Measurements from ENCODE around the gene DDX51. TPM values are rescaled to one million over a fixed set of nuclear protein-coding genes. Genes with fewer than 3 reads are reported as not detected.
"Not testable (repeated sequence)": the region's sequence is repeated elsewhere in the genome, so short reads cannot be mapped to it uniquely, and the experiment has no call there.

DDX51 gene
- total RNA-seq, 2 donors from 2014 or later: 16.1 to 27.4 TPM

- Histone ChIP-seq H3K27me3 (no peaks in the 10 kb centered on the region), H3K27ac (no peak overlapping the region), H3K9me3 (no peaks in the 10 kb centered on the region), H3K4me3 (no peak overlapping the region), H3K4me1 (no peaks in the 10 kb centered on the region), H3K36me3 (replicated peaks in 1 of 2; ENCODE audit: insufficient read depth in 1 of 2, low read depth in 2 of 2) (peaks cover 0 to 9% of the 10 kb centered on the region in 2 donors)
- no peak for TF ChIP-seq POLR2A (IDR thresholded peaks at IDR 0.05)
- no peak for TF ChIP-seq CTCF (IDR thresholded peaks at IDR 0.05)
- DNase-seq (no peak), ATAC-seq (no peak)
- WGBS, 2 donors: 92 to 95% methylated on average over 7 of the region's 7 CpGs
- intact Hi-C loops (cut with DNase I): no loop called here
These were observed 37.2 kb downstream of the DDX51 start for GRCh38 chr12:132106921-132107320.

GRCh38 chr12:132105467-132105866 lies 38.7 kb downstream of the DDX51 start:
- DNase-seq: no peak
- 83 to 85% methylated on average over 6 of the region's 6 CpGs for WGBS, 2 donors

GRCh38 chr12:132103542-132104308 lies 40.4 kb downstream of the DDX51 start:
- Histone ChIP-seq H3K36me3 (replicated peaks in 1 of 2; ENCODE audit: insufficient read depth in 1 of 2, low read depth in 2 of 2) (peaks cover 0 to 5% of the 10 kb centered on the region in 2 donors), H3K27ac (no peak overlapping the region), H3K4me1 (no peaks in the 10 kb centered on the region), H3K27me3 (no peaks in the 10 kb centered on the region), H3K9me3 (no peaks in the 10 kb centered on the region), H3K4me3 (no peak overlapping the region)
- no peak for ATAC-seq
- WGBS, 2 donors: 92 to 96% methylated on average over 15 to 26 of the region's 26 CpGs
- intact Hi-C loops (cut with DNase I): no loop called here
- no peak for DNase-seq
- TF ChIP-seq CTCF (IDR thresholded peaks at IDR 0.05) (no peak), POLR2A (IDR thresholded peaks at IDR 0.05) (no peak)

More at GRCh38 chr12:132105467-132105866, 38.7 kb downstream of the DDX51 start:
- no peak overlapping the region for H3K27ac ChIP-seq
- H3K27me3 ChIP-seq: no peaks in the 10 kb centered on the region
- H3K9me3 ChIP-seq: no peaks in the 10 kb centered on the region
- H3K36me3 ChIP-seq (replicated peaks in 1 of 2; ENCODE audit: insufficient read depth in 1 of 2, low read depth in 2 of 2): peaks cover 0 to 5% of the 10 kb centered on the region in 2 donors
- no peak for ATAC-seq
- H3K4me3 ChIP-seq: no peak overlapping the region
- TF ChIP-seq CTCF (IDR thresholded peaks at IDR 0.05) (no peak), POLR2A (IDR thresholded peaks at IDR 0.05) (no peak)
- intact Hi-C loops (cut with DNase I): no loop called here
- H3K4me1 ChIP-seq: no peaks in the 10 kb centered on the region

GRCh38 chr12:132103072-132103471 lies 41.0 kb downstream of the DDX51 start:
- WGBS, 2 donors: 82 to 84% methylated on average over 14 of the region's 14 CpGs

GRCh38 chr12:132102297-132102696 lies 41.8 kb downstream of the DDX51 start:
- 92 to 93% methylated on average over 7 to 9 of the region's 9 CpGs for WGBS, 2 donors
- DNase-seq (no peak), ATAC-seq (no peak)
- no peaks in the 10 kb centered on the region for H3K9me3 ChIP-seq
- H3K4me3 ChIP-seq: no peak overlapping the region
- no peaks in the 10 kb centered on the region for H3K4me1 ChIP-seq
- H3K27me3 ChIP-seq: no peaks in the 10 kb centered on the region
- no peak overlapping the region for H3K27ac ChIP-seq
- peaks cover 0 to 2% of the 10 kb centered on the region in 2 donors for H3K36me3 ChIP-seq (replicated peaks in 1 of 2; ENCODE audit: insufficient read depth in 1 of 2, low read depth in 2 of 2)
- TF ChIP-seq POLR2A (IDR thresholded peaks at IDR 0.05) (no peak), CTCF (IDR thresholded peaks at IDR 0.05) (no peak)
- intact Hi-C loops (cut with DNase I): no loop called here

More at GRCh38 chr12:132103072-132103471, 41.0 kb downstream of the DDX51 start:
- H3K27ac ChIP-seq; H3K9me3 ChIP-seq; H3K36me3 ChIP-seq (replicated peaks in 1 of 2; ENCODE audit: insufficient read depth in 1 of 2, low read depth in 2 of 2); H3K4me1 ChIP-seq; H3K4me3 ChIP-seq; ATAC-seq; intact Hi-C loops (cut with DNase I); DNase-seq; H3K27me3 ChIP-seq: not testable (repeated sequence)
